Stimulated activated CD4-positive, alpha-beta T cell treated with anti-CD3 and anti-CD28 coated beads, Interleukin-15, amount 100 ng/mL, for 48 hours (primary cell): ENCODE results near the gene CBS.
"Not testable (repeated sequence)": the region's sequence is repeated elsewhere in the genome, so short reads cannot be mapped to it uniquely, and the experiment has no call there.

Source experiments
- DNase-seq, 2 donors: peaks; one replicate each; pipeline ENCODE4 v3.0.0-alpha.2; 2020; ENCODE audit warnings: low read depth in 2 of 2

The CBS gene

GRCh38 chr21:43025636-43026180, 49.9 kb downstream of the CBS start:
- no peak for DNase-seq

- DNase-seq, result no peak
Observed at GRCh38 chr21:43024439-43025136, 51.0 kb downstream of the CBS start.

GRCh38 chr21:43023175-43023574, 52.5 kb downstream of the CBS start:
- no peak for DNase-seq

- DNase-seq, result no peak
Observed at GRCh38 chr21:43021756-43022600, 53.7 kb downstream of the CBS start.

- DNase-seq, result no peak
Observed at GRCh38 chr21:43021191-43021590, 54.4 kb downstream of the CBS start.

- no peak for DNase-seq
Observed at GRCh38 chr21:43020771-43021170, 54.9 kb downstream of the CBS start.

GRCh38 chr21:43020177-43020576, 55.5 kb downstream of the CBS start:
- DNase-seq, result no peak

GRCh38 chr21:43018519-43018918, 57.1 kb downstream of the CBS start:
- no peak for DNase-seq

- DNase-seq, result no peak
Observed at GRCh38 chr21:43016728-43017127, 58.9 kb downstream of the CBS start.

- DNase-seq, result no peak
Observed at GRCh38 chr21:43015906-43016540, 59.6 kb downstream of the CBS start.

- no peak for DNase-seq
Observed at GRCh38 chr21:43012596-43012995, 63.0 kb downstream of the CBS start.

- DNase-seq, result no peak
Observed at GRCh38 chr21:43006874-43007208, 68.8 kb downstream of the CBS start.

GRCh38 chr21:43006051-43006873, 69.4 kb downstream of the CBS start:
- DNase-seq, result not testable (repeated sequence)

- DNase-seq, result no peak
Observed at GRCh38 chr21:43005635-43006034, 70.0 kb downstream of the CBS start.

GRCh38 chr21:43004926-43005325, 70.7 kb downstream of the CBS start:
- DNase-seq, result no peak
